Stimulated activated CD8-positive, alpha-beta memory T cell treated with anti-CD3 and anti-CD28 coated beads, Interleukin-7, amount 100 ng/mL, for 1 hour (primary cell): Measurements from ENCODE around the gene DCLK1.

ENCODE experiments used
- DNase-seq, 2 donors: peaks; one replicate each; pipeline ENCODE4 v3.0.0-alpha.2; 2020; ENCODE audit warnings: low read depth in 2 of 2

The DCLK1 gene

DNA sequence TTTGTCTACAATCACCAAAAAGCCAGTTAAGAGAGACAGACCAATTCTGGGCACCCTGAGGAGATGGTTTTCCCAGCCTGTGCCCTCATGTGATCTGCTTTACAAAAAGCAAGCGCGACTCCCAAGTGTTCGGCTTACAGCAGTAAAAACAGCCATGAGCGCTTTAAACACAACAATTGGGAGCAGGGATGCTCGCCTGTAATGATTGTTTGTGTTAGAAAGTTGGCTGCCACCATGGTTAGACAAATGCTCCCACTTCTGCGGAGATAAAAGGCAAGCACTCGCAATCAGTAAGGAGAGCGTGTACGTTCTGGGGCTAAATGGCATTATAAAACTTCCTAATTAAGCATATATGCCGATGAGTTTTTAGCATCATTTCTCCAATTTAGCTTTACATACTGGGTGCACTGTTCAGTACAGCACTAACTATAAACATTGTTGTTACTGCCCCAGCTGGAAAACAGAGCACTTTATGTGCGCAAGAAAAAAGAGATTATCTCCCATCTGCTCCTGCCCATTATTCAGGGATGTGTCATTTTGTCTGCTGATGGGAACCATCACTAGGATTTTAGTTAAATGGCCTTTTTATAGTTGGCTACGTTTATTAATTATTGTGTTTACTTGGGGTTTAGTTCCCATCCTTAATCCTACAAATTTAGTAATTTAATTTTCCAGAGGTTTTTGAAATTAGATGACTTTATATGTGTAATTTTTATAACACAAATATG, 345.4 kb downstream of the DCLK1 start:
- DNase-seq = no peak

DNA sequence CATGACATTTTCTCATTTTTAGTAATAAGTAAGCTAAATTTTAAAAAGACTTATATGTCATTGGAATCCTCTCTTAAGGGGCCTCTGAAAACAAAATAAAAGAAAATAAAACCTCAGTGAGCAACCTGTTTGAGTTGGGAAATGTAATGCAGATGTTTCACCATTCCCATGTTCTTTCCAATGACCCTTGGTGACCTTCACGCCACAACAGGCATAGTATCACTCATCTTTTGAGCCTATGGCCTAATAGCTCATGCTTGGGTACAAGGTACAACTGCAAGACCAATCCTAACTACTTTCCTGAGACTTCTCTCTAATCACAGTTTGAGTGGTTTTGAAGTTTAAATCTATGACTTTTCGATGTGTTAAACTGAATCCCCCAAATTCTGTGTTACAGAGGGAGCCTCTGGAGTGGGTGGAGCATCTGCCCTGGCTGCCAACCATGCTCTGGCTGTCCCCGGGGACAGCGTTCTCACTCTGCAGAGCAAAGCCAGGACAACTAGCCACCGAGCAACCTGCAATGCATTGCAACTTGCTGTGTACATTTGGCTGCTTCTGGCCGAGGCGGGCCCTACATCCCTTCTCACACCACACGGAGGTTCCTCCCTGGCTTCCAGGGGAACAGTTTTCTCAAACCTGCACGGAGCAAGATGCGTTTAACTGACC, 346.8 kb downstream of the DCLK1 start:
- DNase-seq = no peak

DNA sequence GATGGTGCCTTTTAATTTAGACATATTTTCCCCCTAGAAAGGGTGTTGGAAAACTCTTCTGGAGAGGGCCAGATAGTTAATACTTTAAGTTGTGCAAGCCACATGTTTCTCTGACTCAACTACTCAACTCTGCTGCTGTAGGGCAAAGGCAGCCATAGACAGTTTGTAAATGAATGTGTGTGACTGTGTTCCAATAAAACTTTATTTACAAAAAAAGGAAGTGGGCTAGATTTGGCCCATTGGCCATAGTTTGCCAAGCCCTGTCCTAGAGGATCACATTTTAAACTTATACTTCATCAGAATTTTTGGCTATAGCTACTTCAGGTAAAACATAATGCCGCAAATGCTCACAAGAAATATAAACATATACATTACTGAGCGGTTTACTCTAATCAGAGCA, 348.4 kb downstream of the DCLK1 start:
- DNase-seq = no peak

DNA sequence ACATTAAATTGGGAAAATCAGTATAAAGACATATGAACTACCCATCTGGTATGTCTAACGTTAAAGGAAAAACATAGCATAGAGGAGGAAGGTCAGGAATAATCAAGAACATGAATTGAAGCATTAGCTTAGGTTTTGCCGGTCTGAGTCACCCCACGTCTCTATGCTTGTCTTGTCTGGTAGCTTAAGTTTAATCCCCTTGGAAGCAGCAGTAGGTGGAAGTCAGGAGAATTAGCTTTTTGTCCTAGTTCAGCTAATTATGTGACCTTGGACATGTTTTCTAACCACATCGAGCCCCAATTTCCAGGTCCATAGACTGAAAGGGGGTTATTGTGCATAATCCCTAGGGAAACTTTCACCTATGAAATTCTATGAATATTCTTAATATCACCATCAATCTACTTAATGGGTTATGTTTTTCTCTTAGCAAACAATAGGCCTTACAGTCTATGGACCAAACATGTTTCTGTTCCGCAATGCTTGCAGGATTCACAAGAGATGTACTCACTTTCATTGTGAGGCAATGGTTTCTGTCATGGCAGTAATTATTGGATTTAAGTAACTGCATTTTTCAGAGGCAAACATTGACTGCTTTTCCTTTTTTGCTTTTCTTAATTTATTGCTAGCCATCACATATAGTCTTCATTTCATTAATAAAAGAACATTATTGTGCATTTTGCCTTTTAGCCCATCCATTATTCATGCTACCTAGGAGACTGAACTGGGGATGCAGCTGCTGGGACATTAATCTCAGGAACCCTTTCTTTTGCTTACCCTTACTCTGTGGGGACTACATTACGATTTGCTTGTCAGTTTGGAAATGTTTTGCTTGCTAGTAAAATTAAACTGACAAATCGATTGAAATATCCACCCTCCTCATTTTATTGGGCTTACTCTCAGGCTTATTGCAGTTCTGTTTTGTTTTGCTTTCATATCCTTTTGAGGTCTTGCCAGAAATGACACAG, 349.9 kb downstream of the DCLK1 start:
- no peak for DNase-seq

DNA sequence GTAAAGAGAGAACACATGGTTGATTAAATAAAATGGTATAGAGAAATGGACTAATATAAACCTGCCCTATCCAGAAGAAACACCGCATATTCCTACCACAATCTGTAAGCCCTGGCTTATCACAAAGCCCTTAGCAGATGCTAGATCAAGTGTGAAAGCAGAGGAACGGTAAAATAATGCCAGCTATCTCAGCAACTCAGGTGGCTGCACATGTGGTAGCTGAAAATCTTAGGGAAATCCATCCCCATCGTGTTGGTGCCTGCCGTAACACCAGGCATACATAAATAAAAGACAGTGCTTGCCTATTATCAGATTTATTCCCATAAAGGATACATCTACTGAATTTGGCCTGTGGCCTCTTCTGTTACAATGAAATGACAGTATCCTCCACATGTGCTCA, 350.6 kb downstream of the DCLK1 start:
- no peak for DNase-seq

DNA sequence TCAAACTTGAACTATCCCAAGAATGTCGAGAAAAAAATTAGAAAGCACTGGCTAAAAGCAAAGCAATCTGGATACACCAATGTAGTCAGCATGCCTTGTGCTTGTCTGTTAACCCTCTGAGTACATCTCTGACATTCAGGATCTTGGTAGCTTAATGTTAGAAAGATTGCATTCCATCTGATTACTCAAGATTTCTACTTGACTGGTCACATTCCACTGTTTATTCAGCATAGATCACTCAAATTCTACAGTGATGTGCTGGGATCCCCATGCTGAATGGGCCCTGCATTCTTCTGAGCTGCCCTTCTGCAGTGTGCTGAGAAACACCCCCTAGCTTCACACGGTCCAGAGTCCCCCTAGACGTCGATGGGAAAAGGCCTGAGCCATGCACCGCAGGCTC, 359.3 kb downstream of the DCLK1 start:
- DNase-seq = no peak

DNA sequence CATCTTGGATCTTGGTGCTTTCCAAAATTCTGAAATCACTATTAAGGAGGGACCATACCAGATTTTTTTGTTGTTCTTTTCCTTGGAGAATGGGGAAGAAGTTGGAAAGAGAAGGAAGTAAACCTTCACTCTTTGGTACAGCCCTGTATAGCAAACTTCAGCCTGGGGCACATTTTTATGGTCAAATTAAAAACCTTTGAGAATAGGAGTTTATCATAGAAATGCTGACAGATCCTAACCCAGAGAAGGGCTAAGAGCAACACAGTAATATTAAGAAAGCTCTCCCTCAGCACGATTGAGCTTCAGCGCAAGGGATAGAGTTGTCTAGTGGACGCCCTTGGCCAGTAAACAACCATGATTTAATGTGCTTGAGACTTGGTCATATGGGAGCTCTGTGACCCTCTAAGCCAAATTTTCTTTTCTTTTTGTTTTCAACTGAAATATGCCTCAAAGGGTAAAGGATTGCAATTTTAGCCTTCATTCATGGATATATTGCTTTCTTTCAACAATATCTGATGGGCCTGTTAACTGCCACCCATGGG, 360.4 kb downstream of the DCLK1 start:
- DNase-seq = no peak

DNA sequence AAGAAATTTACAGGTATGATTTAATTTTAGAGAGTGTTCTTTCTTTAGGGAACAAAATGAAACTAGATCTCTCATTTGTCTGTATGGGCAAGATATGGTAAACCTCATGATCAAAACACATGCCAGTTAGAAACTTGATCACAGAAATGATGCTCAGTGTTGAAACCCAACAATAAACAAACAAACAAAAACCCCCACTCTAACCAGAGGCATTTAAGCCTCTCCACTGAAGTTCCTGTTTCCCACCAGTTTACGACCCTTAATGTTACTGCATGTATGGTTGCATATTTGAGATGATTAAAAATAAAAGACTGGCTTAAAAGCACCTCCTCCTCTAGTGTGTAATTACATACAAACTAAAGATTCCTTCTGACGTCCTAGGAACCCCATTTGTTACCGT, 361.4 kb downstream of the DCLK1 start:
- DNase-seq = no peak

DNA sequence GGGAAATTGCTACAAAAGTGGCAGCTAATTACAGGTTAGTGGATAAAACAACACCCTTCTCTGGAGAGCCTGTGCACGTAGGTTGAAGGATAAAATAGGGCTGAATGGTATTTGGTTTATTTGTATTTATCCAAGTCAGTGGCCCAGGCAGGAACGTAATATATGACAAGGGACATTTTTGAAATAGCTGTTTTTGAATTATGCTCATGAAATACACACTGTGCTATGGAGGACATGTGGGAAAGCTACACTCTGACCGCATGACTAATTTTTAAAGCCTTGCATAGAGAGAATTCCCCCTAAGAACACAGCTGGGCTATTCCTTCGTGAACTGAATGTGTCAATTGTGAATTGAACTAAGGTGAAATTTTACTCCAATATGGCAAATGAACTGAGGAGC, 362.6 kb downstream of the DCLK1 start:
- no peak for DNase-seq

DNA sequence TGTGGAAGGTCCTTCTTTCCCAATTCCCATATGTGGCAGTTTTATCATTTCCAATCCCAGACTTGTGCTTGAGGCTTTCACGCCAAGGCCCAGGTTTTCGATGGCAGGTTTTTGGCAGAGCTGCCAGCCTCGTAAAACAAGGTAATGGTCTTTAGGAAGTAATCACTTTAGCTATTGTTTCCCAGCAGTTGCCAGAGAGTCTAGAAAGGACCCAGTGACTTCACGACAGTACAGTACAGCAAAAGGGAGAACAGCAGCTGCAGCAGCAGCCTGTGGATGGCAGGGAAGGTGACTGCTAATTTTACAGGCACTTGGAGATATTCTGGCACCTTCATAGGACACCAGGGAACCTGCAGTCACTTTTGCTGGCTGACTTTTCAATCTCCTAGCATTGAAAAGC, 363.1 kb downstream of the DCLK1 start:
- DNase-seq = no peak

DNA sequence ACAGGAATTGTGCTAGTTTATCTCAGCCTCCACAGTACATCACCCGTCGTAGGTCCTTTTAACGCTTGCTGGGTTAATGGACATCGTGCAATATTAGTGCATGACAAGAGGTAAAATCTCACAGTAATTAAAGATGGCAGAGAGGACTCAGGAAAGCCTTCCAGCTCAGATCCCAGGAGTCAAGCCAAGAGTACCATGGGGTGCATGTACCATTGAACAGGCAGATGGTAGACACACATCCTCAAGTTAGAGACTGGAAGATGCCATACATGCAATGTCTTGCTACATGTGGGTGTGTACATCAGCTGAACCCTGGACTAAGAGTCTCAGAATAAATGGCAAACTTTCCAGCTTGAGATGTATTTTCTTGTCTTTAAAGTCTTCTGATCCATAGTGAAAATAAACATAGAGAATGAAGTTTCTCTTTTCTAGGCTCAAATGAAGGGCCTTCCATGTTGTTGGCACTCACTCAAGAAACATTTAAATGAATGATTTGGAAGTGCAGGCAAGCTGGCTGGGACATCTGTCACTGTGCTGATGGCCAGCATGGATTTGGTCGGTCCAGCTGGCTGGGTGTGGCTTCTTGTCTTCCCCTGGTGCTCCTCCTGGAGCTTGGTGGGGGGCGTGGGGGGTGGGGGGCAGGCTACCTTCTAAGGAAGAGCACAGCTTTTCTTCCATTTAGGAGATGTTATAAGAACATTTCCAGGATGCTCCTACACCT, 363.8 kb downstream of the DCLK1 start:
- DNase-seq = no peak

DNA sequence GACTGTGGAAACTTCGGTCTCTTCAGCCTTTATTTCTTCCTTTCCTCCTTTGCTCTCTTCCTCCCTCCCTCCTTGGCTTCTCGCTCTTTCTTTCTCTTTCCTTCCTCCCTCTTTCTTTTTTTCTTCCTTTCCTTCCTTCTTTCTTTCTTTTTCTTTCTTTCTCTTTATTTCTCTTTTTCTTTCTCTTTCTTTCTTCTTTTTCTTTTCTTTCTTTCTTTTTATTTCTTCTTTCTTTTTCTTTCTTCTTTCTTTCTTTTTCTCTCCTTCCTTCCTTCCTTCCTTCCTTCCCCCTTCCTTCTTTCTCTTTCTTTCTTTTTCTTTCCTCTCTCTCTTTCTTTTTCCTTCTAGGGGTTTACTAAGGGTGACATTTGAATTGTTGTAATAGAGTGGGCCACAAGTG, 364.5 kb downstream of the DCLK1 start:
- DNase-seq = no peak

DNA sequence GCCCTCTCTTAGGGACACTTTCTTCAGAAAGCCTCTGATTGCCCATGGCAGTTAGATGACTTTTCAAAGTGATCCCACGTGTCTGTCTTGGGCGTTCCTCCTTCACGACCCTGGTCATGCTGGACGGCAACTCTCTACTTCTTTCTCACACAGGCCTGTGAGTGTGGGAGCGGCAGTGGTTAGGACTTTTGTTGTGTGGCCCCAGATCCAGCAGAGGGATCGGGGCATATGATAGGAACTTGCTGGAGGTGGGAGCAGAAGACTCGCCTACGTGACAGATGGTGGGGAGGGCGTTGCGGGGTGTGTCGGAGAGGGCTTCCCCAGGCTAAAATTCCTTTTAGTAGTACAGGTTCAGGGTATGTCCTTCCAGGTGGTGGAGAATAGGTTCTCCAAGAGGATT, 365.2 kb downstream of the DCLK1 start:
- DNase-seq = no peak

DNA sequence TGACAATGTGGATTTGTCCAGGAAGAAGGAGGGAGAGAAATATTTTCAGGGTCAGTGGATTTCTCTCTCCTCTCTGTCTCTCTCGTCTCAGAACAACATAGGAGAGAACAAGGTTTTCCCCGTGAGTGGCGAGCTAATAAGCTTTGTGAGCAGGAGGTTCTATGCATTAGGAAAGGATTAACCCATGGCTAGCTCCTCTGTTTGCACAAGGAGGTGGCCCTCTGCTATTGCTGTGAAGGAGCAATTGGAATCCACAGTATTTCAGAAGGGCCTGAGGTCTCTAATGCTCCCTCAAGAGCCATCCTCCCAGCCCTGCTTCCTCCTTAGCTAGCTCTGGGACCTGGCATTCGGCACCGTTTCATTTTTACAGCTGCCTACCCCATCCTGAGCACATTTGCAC, 365.8 kb downstream of the DCLK1 start:
- DNase-seq = no peak

DNA sequence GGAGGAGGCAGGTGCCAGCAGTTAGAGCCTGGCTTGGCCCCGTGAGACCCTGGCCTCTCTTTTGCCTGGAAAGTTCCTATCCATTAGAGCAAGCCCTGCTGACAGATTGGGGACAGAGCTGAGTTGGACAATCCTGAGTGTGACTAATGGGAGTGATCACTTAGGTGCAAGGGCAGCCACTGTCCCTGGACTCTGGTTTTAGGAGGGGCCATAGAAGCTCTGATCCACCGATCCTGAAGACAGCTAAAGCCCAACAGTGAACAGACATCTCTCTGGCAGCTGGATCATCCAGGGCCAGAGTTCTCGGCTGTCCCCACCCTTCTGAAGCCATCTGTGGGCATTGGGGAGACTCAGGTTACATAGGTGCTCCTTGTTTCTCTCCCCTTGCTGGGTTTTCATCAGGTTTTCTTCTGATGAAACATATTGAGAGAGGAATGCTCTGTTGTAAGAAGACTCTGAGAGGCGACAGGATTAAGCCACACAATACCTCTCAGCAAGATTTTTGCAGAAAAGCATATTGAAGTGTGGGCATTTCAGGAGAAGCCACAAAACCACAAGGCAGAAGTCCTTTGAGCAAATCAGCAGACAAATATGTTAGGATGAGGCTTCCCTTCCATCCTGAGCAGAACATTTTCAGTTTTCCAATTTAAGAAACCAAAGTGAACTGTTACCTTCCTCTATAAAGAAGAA, 366.7 kb downstream of the DCLK1 start:
- no peak for DNase-seq

DNA sequence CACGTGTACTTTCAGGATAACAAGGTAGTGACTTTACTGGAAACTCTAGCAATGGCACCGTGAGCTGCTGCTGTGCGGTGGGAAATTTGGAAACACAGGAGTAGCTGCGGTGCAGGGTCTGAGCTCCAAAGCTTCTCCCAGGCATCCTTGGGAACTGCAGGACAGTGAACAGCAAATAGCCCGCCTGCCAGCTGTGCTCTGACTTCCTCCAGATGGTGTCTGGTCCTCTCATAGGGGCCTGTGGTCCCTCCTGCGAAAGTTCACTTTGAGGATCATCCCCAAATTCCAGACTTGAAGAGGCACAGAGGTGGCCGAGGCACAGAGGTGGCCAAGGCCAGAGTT, 367.4 kb downstream of the DCLK1 start:
- no peak for DNase-seq

DNA sequence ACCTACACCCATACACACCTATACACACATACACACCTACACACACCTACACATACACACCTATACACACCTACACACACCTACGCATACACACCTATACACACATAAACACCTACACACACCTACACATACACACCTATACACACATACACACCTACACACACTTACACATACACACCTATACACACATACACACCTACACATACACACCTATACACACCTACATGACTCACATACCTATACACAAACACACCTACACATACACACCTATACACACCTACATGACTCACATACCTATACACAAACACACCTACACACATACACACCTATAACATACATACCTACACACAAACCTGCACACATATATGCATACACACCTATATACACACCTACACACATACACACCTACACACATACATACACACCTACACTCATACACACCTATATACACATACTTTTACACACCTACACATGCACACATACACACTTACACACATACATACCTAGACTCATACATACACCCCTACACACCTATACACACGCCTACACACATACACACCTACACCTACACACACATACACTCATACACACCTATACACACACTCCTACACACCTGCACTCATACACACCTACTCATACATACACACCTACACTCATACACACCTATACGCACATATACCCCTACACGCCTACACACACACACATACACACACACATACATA, 368.0 kb downstream of the DCLK1 start:
- no peak for DNase-seq

DNA sequence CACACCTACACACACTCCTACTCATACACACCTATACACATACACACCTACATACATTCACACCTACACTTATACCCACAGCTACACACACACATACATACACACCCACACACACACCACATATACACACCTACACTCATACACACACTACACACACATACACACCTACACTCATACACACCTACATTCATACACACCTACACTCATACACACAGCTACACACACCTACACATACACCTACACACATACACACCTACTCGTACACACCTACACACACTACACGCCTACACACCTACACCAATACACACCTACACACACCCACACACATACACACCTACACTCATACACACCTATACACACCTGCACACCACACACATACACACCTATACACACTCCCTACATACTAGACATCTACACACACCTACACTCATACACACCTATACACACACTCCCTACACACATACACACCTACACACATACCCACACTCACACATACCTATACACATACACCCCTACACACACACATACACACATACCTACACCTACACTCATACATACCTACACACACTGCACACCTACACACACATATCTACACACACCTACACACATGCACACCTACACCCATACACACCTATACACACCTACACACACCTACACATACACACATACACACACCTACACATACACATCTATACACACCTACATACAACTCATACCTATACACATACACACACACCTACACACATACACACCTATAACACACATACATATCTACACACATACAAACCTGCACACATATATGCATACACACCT, 369.5 kb downstream of the DCLK1 start:
- DNase-seq = no peak

DNA sequence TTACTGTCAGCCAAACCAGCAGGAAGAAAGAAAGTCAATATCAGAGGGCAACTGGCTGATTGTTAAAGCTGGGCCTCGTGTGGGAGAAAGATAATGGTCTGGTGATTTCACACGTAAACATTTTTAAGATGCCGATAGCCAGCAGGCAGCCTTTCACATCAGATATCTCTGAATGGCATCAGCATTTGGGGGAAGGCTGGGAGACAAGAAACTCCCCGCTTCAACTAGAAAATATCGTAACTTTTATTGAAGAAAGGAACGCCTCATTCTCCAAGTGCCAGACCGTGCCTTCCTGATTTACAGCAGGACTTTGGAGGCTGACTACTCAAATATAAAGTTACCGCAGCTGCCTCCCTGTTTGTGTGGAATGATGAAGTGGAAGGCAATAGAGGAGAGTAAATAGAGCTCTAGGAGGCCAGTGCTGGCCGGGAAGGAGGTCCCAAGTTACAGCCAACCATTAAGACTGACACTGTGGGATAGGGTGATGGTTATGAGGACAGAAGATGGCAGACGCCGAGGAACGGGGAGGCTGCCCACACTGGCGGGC, 370.4 kb downstream of the DCLK1 start:
- no peak for DNase-seq
